SK-N-SH (cell line): Measurements from ENCODE around the gene TMPRSS5.

Experiments
- CHD2 ChIP-seq: fragments of 150-350 bp; IDR thresholded peaks from 2 replicates; pipeline ENCODE4 v1.6.1; 2018; ENCODE audit warnings: low read length; ENCODE audit not compliant: partially characterized antibody
- EP300 ChIP-seq, 2 experiments: IDR thresholded peaks; 2 replicates each; pipeline versions ENCODE4 v1.4.0 to v1.6.1; 2012; ENCODE audit warnings: borderline replicate concordance in 1 of 2, low read depth in 1 of 2, low read length in 1 of 2
- EZH2phosphoT487 ChIP-seq: fragments of 200-600 bp; sonication (generic); IDR thresholded peaks from 2 replicates; pipeline ENCODE4 v1.6.1; 2017; ENCODE audit warnings: low read depth, mixed run types, mild to moderate bottlenecking, antibody characterized with exemption, moderate library complexity, borderline replicate concordance
- FOXM1 ChIP-seq: IDR thresholded peaks from 2 replicates; pipeline ENCODE4 v1.4.0; 2012; ENCODE audit warnings: low read depth, mild to moderate bottlenecking
- GABPA ChIP-seq: IDR thresholded peaks from 2 replicates; pipeline ENCODE4 v1.4.0; 2012; ENCODE audit warnings: low read depth, mild to moderate bottlenecking
- RCOR1 ChIP-seq: fragments of 150-350 bp; IDR thresholded peaks from 2 replicates; pipeline ENCODE4 v1.6.1; 2017; ENCODE audit warnings: antibody characterized with exemption, low read length
- SMC3 ChIP-seq: IDR thresholded peaks from 2 replicates; pipeline ENCODE4 v1.6.1; 2012; ENCODE audit warnings: low read depth, low read length, improper control_type of control experiment
- TCF12 ChIP-seq: IDR thresholded peaks from 2 replicates; pipeline ENCODE4 v1.4.0; 2012
- USF2 ChIP-seq: fragments of 150-350 bp; IDR thresholded peaks from 2 replicates; pipeline ENCODE4 v1.6.1; 2017; ENCODE audit warnings: antibody characterized with exemption, low read length, low read depth, borderline replicate concordance
- TF ChIP-seq, protein P1 (sequence below): fragments of 200-600 bp; sonication (generic); IDR thresholded peaks from 2 replicates; pipeline ENCODE4 v1.6.1; 2017; ENCODE audit warnings: antibody characterized with exemption, mild to moderate bottlenecking, moderate library complexity

DNA sequence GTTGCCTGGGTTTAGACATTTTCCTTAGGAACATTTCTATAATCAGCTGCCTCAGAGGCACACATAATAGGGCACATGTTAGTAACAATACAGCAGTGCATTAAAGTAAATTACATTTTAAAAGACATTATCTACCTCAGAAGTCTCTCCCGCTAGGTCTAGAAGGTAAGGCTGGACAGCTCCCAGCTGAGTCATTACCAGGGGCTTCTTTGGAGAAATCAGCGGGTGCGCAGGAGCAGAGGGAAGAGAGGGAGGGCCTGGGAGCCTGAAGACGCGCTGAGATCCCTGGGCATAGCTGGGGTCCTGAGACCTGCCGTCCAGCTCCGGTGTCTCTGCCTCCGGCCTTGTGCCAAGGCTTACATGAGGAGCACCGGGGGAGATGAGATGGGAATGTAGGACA is 67.7 kb downstream of the TMPRSS5 start:
- no peak for TF ChIP-seq EP300 (IDR thresholded peaks at IDR 0.05; ENCODE audit: borderline replicate concordance in 1 of 2, low read depth in 1 of 2, low read length in 1 of 2)
- TF ChIP-seq FOXM1 = no peak
- TF ChIP-seq, protein P1, sequence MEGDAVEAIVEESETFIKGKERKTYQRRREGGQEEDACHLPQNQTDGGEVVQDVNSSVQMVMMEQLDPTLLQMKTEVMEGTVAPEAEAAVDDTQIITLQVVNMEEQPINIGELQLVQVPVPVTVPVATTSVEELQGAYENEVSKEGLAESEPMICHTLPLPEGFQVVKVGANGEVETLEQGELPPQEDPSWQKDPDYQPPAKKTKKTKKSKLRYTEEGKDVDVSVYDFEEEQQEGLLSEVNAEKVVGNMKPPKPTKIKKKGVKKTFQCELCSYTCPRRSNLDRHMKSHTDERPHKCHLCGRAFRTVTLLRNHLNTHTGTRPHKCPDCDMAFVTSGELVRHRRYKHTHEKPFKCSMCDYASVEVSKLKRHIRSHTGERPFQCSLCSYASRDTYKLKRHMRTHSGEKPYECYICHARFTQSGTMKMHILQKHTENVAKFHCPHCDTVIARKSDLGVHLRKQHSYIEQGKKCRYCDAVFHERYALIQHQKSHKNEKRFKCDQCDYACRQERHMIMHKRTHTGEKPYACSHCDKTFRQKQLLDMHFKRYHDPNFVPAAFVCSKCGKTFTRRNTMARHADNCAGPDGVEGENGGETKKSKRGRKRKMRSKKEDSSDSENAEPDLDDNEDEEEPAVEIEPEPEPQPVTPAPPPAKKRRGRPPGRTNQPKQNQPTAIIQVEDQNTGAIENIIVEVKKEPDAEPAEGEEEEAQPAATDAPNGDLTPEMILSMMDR = no peak
- no peak for TF ChIP-seq EZH2phosphoT487
- no peak for TF ChIP-seq TCF12
- TF ChIP-seq USF2 = no peak
- TF ChIP-seq SMC3 = no peak
- no peak for TF ChIP-seq RCOR1
- no peak for TF ChIP-seq CHD2
- TF ChIP-seq GABPA = no peak
